WTC11 (cell line): Measurements from ENCODE around the gene AGTRAP. TPM values are rescaled to one million over a fixed set of nuclear protein-coding genes. Genes with fewer than 3 reads are reported as not detected.

Source experiments
- ATAC-seq: fragments of 200-7000 bp; cut with Tn5 transposase; 2 replicates; pipeline ENCODE4 v1.10.0; 2021; ENCODE audit warnings: mild to moderate bottlenecking, moderate library complexity
- CTCF ChIA-PET: fragments of 300-600 bp; sonication (Branson Sonifier 250); formaldehyde crosslinking; loops from one replicate; lab custom pipeline; 2021; ENCODE audit warnings: antibody characterized with exemption; lab: Charles Lee
- POLR2A ChIA-PET: fragments of 350-600 bp; sonication (Branson Sonifier 250); formaldehyde crosslinking; loops from one replicate; lab custom pipeline; 2021; ENCODE audit warnings: antibody characterized with exemption; lab: Charles Lee
- DNase-seq: peaks from one replicate; pipeline ENCODE4 v3.0.0; 2021; ENCODE audit warnings: low spot score
- H3K27ac Mint-ChIP-seq: 2 replicates; pipeline ENCODE4 v1.8.0; 2021; ENCODE audit warnings: mixed read lengths
- H3K27me3 Mint-ChIP-seq: 2 replicates; pipeline ENCODE4 v1.8.0; 2021; ENCODE audit warnings: low read depth, mild to moderate bottlenecking, moderate library complexity, mixed read lengths
- H3K36me3 Mint-ChIP-seq: 2 replicates; pipeline ENCODE4 v1.8.0; 2021; ENCODE audit warnings: mixed read lengths
- H3K4me1 Mint-ChIP-seq: 2 replicates; pipeline ENCODE4 v1.8.0; 2022; ENCODE audit warnings: mixed read lengths
- H3K4me3 Mint-ChIP-seq: 2 replicates; pipeline ENCODE4 v1.8.0; 2021; ENCODE audit warnings: mild to moderate bottlenecking, moderate library complexity, mixed read lengths
- H3K9me3 Mint-ChIP-seq: 2 replicates; pipeline ENCODE4 v1.8.0; 2021; ENCODE audit warnings: mixed read lengths
- CDX4 ChIP-seq: fragments of 250-450 bp; sonication (Bioruptor Pico); IDR thresholded peaks from 2 replicates; pipeline ENCODE4 v1.9.0; 2021; ENCODE audit warnings: moderate library complexity, mild to moderate bottlenecking, inconsistent platforms, borderline replicate concordance
- GRHL2 ChIP-seq: fragments of 250-450 bp; sonication (Bioruptor Pico); IDR thresholded peaks from 2 replicates; pipeline ENCODE4 v1.8.0; 2022; ENCODE audit warnings: mild to moderate bottlenecking, moderate library complexity; ENCODE audit not compliant: insufficient replicate concordance, severe bottlenecking
- IRF2 ChIP-seq: sonication (generic); formaldehyde crosslinking; IDR thresholded peaks from 2 replicates; pipeline ENCODE4 v1.8.0; 2022; ENCODE audit warnings: low read depth, missing genetic modification reagents, borderline replicate concordance
- KAT7 ChIP-seq: sonication (generic); formaldehyde crosslinking; IDR thresholded peaks from 2 replicates; pipeline ENCODE4 v1.8.1; 2023; ENCODE audit warnings: missing genetic modification reagents, mild to moderate bottlenecking, borderline replicate concordance
- NFATC4 ChIP-seq: fragments of 250-450 bp; sonication (Bioruptor Pico); IDR thresholded peaks from 2 replicates; pipeline ENCODE4 v1.9.0; 2021; ENCODE audit warnings: mild to moderate bottlenecking
- OVOL2 ChIP-seq: fragments of 250-450 bp; sonication (Bioruptor Pico); IDR thresholded peaks from 2 replicates; pipeline ENCODE4 v1.9.0; 2021; ENCODE audit warnings: mild to moderate bottlenecking, borderline replicate concordance
- SOX15 ChIP-seq: fragments of 250-450 bp; sonication (Bioruptor Pico); IDR thresholded peaks from 2 replicates; pipeline ENCODE4 v1.9.0; 2021; ENCODE audit warnings: mild to moderate bottlenecking
- SP1 ChIP-seq: sonication (generic); formaldehyde crosslinking; conservative IDR thresholded peaks from 2 replicates; pipeline ENCODE4 v1.8.1; 2022; ENCODE audit warnings: missing genetic modification reagents
- TEAD1 ChIP-seq: sonication (generic); formaldehyde crosslinking; IDR thresholded peaks from 2 replicates; pipeline ENCODE4 v1.8.0; 2022; ENCODE audit warnings: mild to moderate bottlenecking, missing genetic modification reagents
- ZNF219 ChIP-seq: sonication (generic); formaldehyde crosslinking; IDR thresholded peaks from 2 replicates; pipeline ENCODE4 v1.8.0; 2023; ENCODE audit warnings: missing genetic modification reagents, mild to moderate bottlenecking, borderline replicate concordance
- ZNF416 ChIP-seq: fragments of 250-450 bp; sonication (Bioruptor Pico); IDR thresholded peaks from 2 replicates; pipeline ENCODE4 v1.9.0; 2021; ENCODE audit warnings: mild to moderate bottlenecking, inconsistent platforms
- ZNF532 ChIP-seq: fragments of 250-450 bp; sonication (Bioruptor Pico); IDR thresholded peaks from 2 replicates; pipeline ENCODE4 v1.9.0; 2021; ENCODE audit warnings: mild to moderate bottlenecking, borderline replicate concordance
- total RNA-seq: library from RNA; stranded (reverse); gene quantifications from 3 replicates; pipeline ENCODE4 v1.2.3, GENCODE V29; 2021
- TF ChIP-seq, protein P1 (sequence below): sonication (generic); formaldehyde crosslinking; IDR thresholded peaks from 2 replicates; pipeline ENCODE4 v1.8.0; 2022; ENCODE audit warnings: mild to moderate bottlenecking, missing genetic modification reagents
- TF ChIP-seq, protein P2 (sequence below): sonication (generic); formaldehyde crosslinking; conservative IDR thresholded peaks from 2 replicates; pipeline ENCODE4 v1.8.1; 2022; ENCODE audit warnings: mild to moderate bottlenecking, missing genetic modification reagents
- TF ChIP-seq, protein P3 (sequence below): sonication (generic); formaldehyde crosslinking; IDR thresholded peaks from 2 replicates; pipeline ENCODE4 v1.8.0; 2023; ENCODE audit warnings: missing genetic modification reagents
- TF ChIP-seq, protein P4 (sequence below): sonication (generic); formaldehyde crosslinking; IDR thresholded peaks from 2 replicates; pipeline ENCODE4 v1.8.1; 2022; ENCODE audit warnings: low read depth, mild to moderate bottlenecking, moderate library complexity, missing genetic modification reagents, borderline replicate concordance
- TF ChIP-seq, protein P5 (sequence below): fragments of 200-600 bp; IDR thresholded peaks from 2 replicates; pipeline ENCODE4 v1.8.0; 2022; ENCODE audit warnings: antibody characterized with exemption
- TF ChIP-seq, protein P6 (sequence below): fragments of 250-450 bp; sonication (Bioruptor Pico); IDR thresholded peaks from 2 replicates; pipeline ENCODE4 v1.9.0; 2021; ENCODE audit warnings: mild to moderate bottlenecking
- TF ChIP-seq, protein P7 (sequence below): sonication (generic); formaldehyde crosslinking; IDR thresholded peaks from 2 replicates; pipeline ENCODE4 v1.8.0; 2023; ENCODE audit warnings: mild to moderate bottlenecking, missing genetic modification reagents

Gene AGTRAP
- total RNA-seq, 1 experiment from 2014 or later, result 81.6 TPM

DNA sequence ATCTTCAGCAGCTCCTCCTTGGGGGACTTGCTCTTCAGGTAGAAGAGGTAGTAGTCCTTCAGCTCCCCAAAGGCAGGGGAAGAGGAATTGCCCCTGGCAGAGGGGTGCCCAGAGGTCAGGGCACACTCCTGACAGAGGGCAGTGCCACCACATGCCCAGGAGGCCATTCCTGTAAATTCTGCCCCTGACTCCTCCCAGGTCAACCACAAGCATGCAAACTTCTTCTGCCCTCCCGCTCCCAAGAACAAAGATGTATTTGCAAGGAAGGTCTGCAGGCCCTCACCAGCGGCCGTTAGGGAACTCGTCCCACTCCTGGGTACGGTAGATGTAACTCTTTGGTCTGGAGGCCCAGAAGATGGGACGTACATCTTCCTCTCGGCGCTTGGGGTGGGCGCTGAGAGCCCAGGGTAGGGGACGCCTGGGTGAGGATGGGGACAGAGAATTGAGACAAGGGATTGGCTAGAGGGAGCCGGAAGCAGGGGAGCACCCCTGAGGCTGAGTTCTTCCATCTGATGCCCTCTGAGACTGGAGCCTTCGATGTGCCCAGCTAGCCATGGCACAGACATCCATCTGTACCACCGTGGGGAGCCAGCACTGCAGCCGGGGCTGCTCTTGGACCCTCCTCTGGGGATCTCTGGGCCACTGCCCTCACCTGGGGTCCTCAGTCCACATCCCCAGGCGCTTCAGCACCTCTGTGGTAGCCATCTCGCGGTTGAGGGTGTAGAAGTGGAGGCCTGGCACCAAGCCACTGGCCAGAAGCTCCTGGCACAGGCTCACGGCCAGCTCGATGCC is 58.7 kb downstream of the AGTRAP start (continued):
- TF ChIP-seq ZNF532, result no peak
- TF ChIP-seq, protein P1, sequence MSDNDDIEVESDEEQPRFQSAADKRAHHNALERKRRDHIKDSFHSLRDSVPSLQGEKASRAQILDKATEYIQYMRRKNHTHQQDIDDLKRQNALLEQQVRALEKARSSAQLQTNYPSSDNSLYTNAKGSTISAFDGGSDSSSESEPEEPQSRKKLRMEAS (CRISPR knock-in tag), result no peak
- TF ChIP-seq IRF2, result no peak
- TF ChIP-seq ZNF219 (CRISPR knock-in tag), result no peak
- TF ChIP-seq, protein P2, sequence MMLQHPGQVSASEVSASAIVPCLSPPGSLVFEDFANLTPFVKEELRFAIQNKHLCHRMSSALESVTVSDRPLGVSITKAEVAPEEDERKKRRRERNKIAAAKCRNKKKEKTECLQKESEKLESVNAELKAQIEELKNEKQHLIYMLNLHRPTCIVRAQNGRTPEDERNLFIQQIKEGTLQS (CRISPR knock-in tag), result no peak
- TF ChIP-seq, protein P3, sequence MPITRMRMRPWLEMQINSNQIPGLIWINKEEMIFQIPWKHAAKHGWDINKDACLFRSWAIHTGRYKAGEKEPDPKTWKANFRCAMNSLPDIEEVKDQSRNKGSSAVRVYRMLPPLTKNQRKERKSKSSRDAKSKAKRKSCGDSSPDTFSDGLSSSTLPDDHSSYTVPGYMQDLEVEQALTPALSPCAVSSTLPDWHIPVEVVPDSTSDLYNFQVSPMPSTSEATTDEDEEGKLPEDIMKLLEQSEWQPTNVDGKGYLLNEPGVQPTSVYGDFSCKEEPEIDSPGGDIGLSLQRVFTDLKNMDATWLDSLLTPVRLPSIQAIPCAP, result no peak
- no peak for TF ChIP-seq CDX4

- Mint-ChIP-seq H3K4me3 (no peak overlapping the region), H3K27me3 (no peaks in the 10 kb centered on the region), H3K9me3 (no peaks in the 10 kb centered on the region), H3K27ac (no peak overlapping the region), H3K36me3 (peaks cover 46% of the 10 kb centered on the region), H3K4me1 (no peaks in the 10 kb centered on the region)
- TF ChIP-seq KAT7 (no peak), OVOL2 (CRISPR knock-in tag) (no peak), ZNF219 (CRISPR knock-in tag) (no peak), IRF2 (no peak), GRHL2 (CRISPR knock-in tag) (no peak), ZNF416 (CRISPR knock-in tag) (no peak), SOX15 (CRISPR knock-in tag) (no peak), SP1 (CRISPR knock-in tag) (no peak), NFATC4 (CRISPR knock-in tag) (no peak), TEAD1 (CRISPR knock-in tag) (no peak)
- TF ChIP-seq, protein P4, sequence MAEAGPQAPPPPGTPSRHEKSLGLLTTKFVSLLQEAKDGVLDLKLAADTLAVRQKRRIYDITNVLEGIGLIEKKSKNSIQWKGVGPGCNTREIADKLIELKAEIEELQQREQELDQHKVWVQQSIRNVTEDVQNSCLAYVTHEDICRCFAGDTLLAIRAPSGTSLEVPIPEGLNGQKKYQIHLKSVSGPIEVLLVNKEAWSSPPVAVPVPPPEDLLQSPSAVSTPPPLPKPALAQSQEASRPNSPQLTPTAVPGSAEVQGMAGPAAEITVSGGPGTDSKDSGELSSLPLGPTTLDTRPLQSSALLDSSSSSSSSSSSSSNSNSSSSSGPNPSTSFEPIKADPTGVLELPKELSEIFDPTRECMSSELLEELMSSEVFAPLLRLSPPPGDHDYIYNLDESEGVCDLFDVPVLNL (CRISPR knock-in tag), result no peak
- TF ChIP-seq, protein P1 (CRISPR knock-in tag), result no peak
- TF ChIP-seq, protein P5, sequence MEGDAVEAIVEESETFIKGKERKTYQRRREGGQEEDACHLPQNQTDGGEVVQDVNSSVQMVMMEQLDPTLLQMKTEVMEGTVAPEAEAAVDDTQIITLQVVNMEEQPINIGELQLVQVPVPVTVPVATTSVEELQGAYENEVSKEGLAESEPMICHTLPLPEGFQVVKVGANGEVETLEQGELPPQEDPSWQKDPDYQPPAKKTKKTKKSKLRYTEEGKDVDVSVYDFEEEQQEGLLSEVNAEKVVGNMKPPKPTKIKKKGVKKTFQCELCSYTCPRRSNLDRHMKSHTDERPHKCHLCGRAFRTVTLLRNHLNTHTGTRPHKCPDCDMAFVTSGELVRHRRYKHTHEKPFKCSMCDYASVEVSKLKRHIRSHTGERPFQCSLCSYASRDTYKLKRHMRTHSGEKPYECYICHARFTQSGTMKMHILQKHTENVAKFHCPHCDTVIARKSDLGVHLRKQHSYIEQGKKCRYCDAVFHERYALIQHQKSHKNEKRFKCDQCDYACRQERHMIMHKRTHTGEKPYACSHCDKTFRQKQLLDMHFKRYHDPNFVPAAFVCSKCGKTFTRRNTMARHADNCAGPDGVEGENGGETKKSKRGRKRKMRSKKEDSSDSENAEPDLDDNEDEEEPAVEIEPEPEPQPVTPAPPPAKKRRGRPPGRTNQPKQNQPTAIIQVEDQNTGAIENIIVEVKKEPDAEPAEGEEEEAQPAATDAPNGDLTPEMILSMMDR, result no peak
- TF ChIP-seq, protein P6, sequence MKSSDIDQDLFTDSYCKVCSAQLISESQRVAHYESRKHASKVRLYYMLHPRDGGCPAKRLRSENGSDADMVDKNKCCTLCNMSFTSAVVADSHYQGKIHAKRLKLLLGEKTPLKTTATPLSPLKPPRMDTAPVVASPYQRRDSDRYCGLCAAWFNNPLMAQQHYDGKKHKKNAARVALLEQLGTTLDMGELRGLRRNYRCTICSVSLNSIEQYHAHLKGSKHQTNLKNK (CRISPR knock-in tag), result no peak
- TF ChIP-seq, protein P7, sequence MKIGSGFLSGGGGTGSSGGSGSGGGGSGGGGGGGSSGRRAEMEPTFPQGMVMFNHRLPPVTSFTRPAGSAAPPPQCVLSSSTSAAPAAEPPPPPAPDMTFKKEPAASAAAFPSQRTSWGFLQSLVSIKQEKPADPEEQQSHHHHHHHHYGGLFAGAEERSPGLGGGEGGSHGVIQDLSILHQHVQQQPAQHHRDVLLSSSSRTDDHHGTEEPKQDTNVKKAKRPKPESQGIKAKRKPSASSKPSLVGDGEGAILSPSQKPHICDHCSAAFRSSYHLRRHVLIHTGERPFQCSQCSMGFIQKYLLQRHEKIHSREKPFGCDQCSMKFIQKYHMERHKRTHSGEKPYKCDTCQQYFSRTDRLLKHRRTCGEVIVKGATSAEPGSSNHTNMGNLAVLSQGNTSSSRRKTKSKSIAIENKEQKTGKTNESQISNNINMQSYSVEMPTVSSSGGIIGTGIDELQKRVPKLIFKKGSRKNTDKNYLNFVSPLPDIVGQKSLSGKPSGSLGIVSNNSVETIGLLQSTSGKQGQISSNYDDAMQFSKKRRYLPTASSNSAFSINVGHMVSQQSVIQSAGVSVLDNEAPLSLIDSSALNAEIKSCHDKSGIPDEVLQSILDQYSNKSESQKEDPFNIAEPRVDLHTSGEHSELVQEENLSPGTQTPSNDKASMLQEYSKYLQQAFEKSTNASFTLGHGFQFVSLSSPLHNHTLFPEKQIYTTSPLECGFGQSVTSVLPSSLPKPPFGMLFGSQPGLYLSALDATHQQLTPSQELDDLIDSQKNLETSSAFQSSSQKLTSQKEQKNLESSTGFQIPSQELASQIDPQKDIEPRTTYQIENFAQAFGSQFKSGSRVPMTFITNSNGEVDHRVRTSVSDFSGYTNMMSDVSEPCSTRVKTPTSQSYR (CRISPR knock-in tag), result no peak
- ATAC-seq (no peak), DNase-seq (no peak)
- ChIA-PET POLR2A (no interaction called here), CTCF (interaction anchor here (2.7 kb wide), 1 partner anchor 10 kb away, joined by 21 read pairs; no protein-coding TSS in a partner anchor)
These were observed 59.4 kb downstream of the AGTRAP start for GRCh38 chr1:11795238-11795890.
